Common myeloid progenitor, CD34-positive (primary cell): ENCODE measurements around the gene CACUL1.
"Not testable (repeated sequence)": the region's sequence is repeated elsewhere in the genome, so short reads cannot be mapped to it uniquely, and the experiment has no call there.

ENCODE experiments used
- CTCF ChIA-PET: fragments of 350-600 bp; sonication (Branson Sonifier 250); formaldehyde crosslinking; loops from one replicate; lab custom pipeline; 2021; ENCODE audit warnings: antibody characterized with exemption; lab: Charles Lee
- POLR2A ChIA-PET: fragments of 350-600 bp; sonication (Branson Sonifier 250); formaldehyde crosslinking; loops from one replicate; lab custom pipeline; 2021; ENCODE audit warnings: antibody characterized with exemption; lab: Charles Lee
- DNase-seq, 3 donors: peaks; one replicate each; pipeline versions ENCODE4 v3.0.0 to v3.0.0-alpha.2; 2013
- H3K27ac ChIP-seq, 2 experiments: 1 replicate in 1 of 2; 2 replicates in 1 of 2; pipeline ENCODE4 v1.7.0; 2013; ENCODE audit warnings: inconsistent platforms in 2 of 2, low read length in 2 of 2, mild to moderate bottlenecking in 2 of 2, low read depth in 1 of 2, moderate library complexity in 1 of 2; ENCODE audit not compliant: severe bottlenecking in 2 of 2, insufficient read depth in 1 of 2, poor library complexity in 1 of 2
- H3K27me3 ChIP-seq, 5 experiments: replicated peaks in 2 of 5; 1 replicate in 3 of 5; 2 replicates in 2 of 5; pipeline versions ENCODE4 v1.6.1 to v1.7.0; 2013; ENCODE audit warnings: low read length in 4 of 5, mild to moderate bottlenecking in 2 of 5, moderate library complexity in 2 of 5, inconsistent platforms in 1 of 5; ENCODE audit not compliant: insufficient read depth in 5 of 5, control insufficient read depth in 4 of 5
- H3K36me3 ChIP-seq, 4 experiments: 1 replicate in 2 of 4; 2 replicates in 2 of 4; pipeline versions ENCODE4 v1.6.1 to v1.7.0; 2013; ENCODE audit warnings: low read length in 3 of 4, control low read depth in 1 of 4, mild to moderate bottlenecking in 1 of 4; ENCODE audit not compliant: control insufficient read depth in 4 of 4, insufficient read depth in 4 of 4
- H3K4me1 ChIP-seq, 4 experiments: 1 replicate in 3 of 4; 2 replicates in 1 of 4; pipeline versions ENCODE4 v1.6.1 to v1.7.1; 2013; ENCODE audit warnings: low read length in 3 of 4, mild to moderate bottlenecking in 3 of 4, control low read depth in 1 of 4, inconsistent platforms in 1 of 4, moderate library complexity in 1 of 4; ENCODE audit not compliant: control insufficient read depth in 4 of 4, insufficient read depth in 4 of 4; ENCODE audit errors: control extremely low read depth in 1 of 4
- H3K4me3 ChIP-seq, 7 experiments: 1 replicate in 4 of 7; 2 replicates in 3 of 7; pipeline versions ENCODE4 v1.5.1 to v1.7.0; 2013; ENCODE audit warnings: mild to moderate bottlenecking in 7 of 7, low read length in 6 of 7, moderate library complexity in 6 of 7, inconsistent platforms in 2 of 7, low read depth in 2 of 7, control low read depth in 1 of 7; ENCODE audit not compliant: insufficient read depth in 4 of 7, control insufficient read depth in 1 of 7; ENCODE audit errors: extremely low read depth in 1 of 7
- H3K9me3 ChIP-seq, 5 experiments: 1 replicate in 4 of 5; 2 replicates in 1 of 5; pipeline versions ENCODE4 v1.6.1 to v1.7.1; 2013; ENCODE audit warnings: low read length in 4 of 5, mild to moderate bottlenecking in 2 of 5, inconsistent platforms in 1 of 5, low read depth in 1 of 5, moderate library complexity in 1 of 5; ENCODE audit not compliant: control insufficient read depth in 4 of 5, insufficient read depth in 2 of 5; ENCODE audit errors: control extremely low read depth in 1 of 5
- WGBS: methylation state at CpG from one replicate; pipeline ENCODE4 v1.1.5; 2013; ENCODE audit not compliant: insufficient coverage; 5-methylcytosine and 5-hydroxymethylcytosine counted together

CACUL1 gene

DNA sequence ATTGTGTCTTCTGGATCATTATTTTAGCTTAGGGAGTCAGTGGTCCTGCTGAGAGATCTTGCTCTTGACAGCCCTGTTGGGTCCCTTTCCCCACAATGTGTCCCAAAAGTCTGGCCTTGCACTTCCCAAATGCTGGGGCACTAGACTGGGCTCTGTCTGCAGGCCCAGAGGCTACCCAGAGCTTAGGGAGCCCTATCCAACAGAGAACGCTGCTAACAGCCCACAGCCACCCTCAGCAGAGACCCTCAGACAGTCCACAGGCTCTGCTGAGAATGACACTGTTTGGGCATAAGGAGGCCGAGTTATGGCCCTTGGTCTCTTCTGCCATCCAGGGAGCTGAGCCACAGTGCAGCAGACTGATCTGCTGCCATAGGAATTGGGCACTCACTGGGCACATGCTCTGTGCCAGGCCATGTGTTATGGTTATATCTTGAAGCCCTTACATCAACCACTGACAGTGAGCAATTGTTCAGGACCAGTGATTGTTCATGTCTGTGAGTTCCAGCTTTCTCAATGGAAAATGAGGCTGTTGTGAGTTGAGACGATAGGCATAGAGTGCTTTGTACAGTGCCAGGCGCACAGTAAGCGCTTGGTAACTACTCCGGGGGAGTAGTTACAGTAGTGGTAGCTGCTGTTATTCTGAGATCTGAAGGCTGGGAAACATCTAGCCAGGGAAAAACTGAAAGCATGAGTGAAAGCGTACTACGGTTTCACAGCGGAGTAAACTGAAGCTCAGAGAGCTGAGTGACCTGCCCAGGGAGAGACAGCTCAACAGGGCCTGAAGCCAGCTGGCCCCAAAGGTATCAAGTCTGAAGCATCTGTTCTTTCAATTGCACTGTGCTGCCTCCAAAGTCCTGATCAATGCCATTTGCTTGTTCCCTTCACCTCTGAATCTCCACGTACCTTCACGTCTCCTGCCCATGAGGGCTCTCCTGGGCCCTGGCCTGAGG, 81.7 kb downstream of the CACUL1 start:
- Histone ChIP-seq H3K36me3 (peaks cover 0 to 4% (median 3%) of the 10 kb centered on the region in 4 experiments), H3K27ac (no peak overlapping the region), H3K9me3 (no peaks in the 10 kb centered on the region), H3K4me1 (peaks cover 0 to 25% (median 20%) of the 10 kb centered on the region in 4 experiments), H3K27me3 (peaks cover 0 to 33% (median 4%) of the 10 kb centered on the region in 5 experiments), H3K4me3 (no peak overlapping the region)
- WGBS = 95% methylated on average over 11 of the region's 11 CpGs
- ChIA-PET POLR2A (no interaction called here), CTCF (interaction anchor here (1.3 to 1.5 kb wide), 2 partner anchors 8 to 10 kb away, joined by 3 to 4 read pairs; no protein-coding TSS in a partner anchor)
- DNase-seq = no peak

DNA sequence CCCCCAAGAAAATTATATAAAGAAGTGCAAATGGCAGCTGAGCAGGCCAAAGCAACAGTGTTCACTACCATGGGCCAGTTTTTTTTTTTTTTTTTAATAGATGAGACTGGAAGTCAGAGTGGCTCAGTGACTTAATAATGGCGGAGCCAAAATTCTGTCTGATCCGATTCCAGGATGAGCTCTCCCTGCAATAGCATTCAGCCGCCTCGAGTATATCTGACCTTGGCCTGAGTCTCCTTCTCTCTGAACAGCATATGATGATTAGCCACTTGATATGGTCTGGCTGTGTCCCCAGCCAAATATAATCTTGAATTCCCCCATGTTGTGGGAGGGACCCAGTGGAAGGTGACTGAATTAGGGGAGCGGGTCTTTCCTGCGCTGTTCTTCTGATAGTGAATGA, 82.6 kb downstream of the CACUL1 start:
- CTCF ChIA-PET = interaction anchor here (0.7 to 1.5 kb wide), 2 partner anchors 11 to 1037 kb away, joined by 3 to 4 read pairs; no protein-coding TSS in a partner anchor
- peaks cover 0 to 25% (median 20%) of the 10 kb centered on the region in 4 experiments for H3K4me1 ChIP-seq
- no peak for DNase-seq
- 80% methylated on average over 6 of the region's 6 CpGs for WGBS
- peaks cover 0 to 40% (median 5%) of the 10 kb centered on the region in 5 experiments for H3K27me3 ChIP-seq
- H3K9me3 ChIP-seq = no peaks in the 10 kb centered on the region
- peaks cover 0 to 3% (median 3%) of the 10 kb centered on the region in 4 experiments for H3K36me3 ChIP-seq
- no peak overlapping the region for H3K27ac ChIP-seq
- no peak overlapping the region for H3K4me3 ChIP-seq
- POLR2A ChIA-PET = no interaction called here

DNA sequence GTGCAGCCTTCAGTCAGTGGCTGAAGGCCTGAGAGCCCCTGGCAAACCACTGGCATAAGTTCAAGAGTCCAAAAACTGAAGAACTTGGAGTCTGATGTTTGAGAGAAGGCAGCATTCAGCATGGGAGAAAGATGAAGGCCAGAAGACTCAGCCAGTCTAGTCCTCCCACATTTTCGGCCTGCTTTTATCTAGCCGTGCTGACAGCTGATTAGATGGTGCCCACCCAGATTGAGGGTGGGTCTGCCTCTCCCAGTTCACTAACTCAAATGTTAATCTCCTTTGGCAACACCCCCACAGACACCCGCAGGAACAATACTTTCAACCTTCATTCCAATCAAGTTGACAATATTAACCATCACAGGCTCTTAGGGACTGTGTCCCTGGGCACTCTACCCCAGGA, 83.5 kb downstream of the CACUL1 start:
- H3K9me3 ChIP-seq, H3K4me3 ChIP-seq, H3K36me3 ChIP-seq, DNase-seq, POLR2A ChIA-PET, CTCF ChIA-PET, H3K27ac ChIP-seq: not testable (repeated sequence)
- H3K4me1 ChIP-seq = peaks cover 0 to 25% (median 20%) of the 10 kb centered on the region in 4 experiments
- WGBS = 89% methylated on average over 3 of the region's 3 CpGs
- H3K27me3 ChIP-seq = peaks cover 0 to 49% (median 12%) of the 10 kb centered on the region in 5 experiments

DNA sequence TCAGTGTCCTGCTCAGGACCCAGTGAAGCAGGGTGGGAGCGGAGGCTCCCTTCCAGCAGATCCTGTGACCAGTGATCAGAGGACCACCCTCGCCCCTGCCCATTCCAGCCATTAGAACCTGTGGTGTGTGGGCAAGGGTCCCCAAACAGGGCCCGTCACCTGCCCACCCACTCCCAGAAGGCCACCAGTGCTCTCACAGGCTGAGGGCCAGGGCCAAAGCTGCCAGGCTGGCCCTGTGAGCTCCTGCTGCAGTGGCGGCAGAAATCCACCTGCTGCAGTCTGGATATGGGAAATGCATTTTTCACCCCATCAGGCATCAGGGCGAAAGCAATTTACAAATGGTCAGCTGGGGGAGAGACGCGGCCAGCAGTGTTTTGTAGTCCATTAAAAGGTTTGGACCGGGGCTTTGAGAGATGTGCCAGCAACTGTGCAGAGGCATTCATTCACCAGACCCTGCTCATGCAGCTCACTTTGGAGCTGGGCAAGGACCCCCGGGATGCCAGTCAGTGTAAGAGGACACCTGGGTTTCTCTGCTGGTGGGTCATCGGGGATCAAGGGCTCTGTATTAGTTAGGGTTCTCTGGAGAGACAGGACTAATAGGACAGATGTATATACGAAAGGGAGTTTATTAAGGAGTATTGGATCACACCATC, 84.2 kb downstream of the CACUL1 start:
- H3K27ac ChIP-seq = no peak overlapping the region
- POLR2A ChIA-PET = no interaction called here
- WGBS = 98% methylated on average over 9 of the region's 11 CpGs
- H3K4me1 ChIP-seq = peaks cover 0 to 25% (median 20%) of the 10 kb centered on the region in 4 experiments
- no peaks in the 10 kb centered on the region for H3K9me3 ChIP-seq
- peaks cover 0 to 3% (median 3%) of the 10 kb centered on the region in 4 experiments for H3K36me3 ChIP-seq
- CTCF ChIA-PET = no interaction called here
- H3K27me3 ChIP-seq = peaks cover 0 to 53% (median 12%) of the 10 kb centered on the region in 5 experiments
- no peak for DNase-seq
- H3K4me3 ChIP-seq = no peak overlapping the region

- Histone ChIP-seq H3K4me1 (peaks cover 0 to 25% (median 20%) of the 10 kb centered on the region in 4 experiments), H3K9me3 (no peaks in the 10 kb centered on the region), H3K27me3 (peaks cover 0 to 58% (median 12%) of the 10 kb centered on the region in 5 experiments), H3K36me3 (peaks cover 0 to 3% (median 3%) of the 10 kb centered on the region in 4 experiments), H3K27ac (no peak overlapping the region), H3K4me3 (peak overlapping the region in 2 of 7 experiments; percentile 29 to 43)
- POLR2A ChIA-PET = interaction anchor here (1.0 kb wide), 1 partner anchor 23 kb away, joined by 3 read pairs; no protein-coding TSS in a partner anchor
- CTCF ChIA-PET = interaction anchor here (1.0 kb wide), 1 partner anchor 49 kb away, joined by 5 read pairs; no protein-coding TSS in a partner anchor
- WGBS = 69% methylated on average over 2 of the region's 3 CpGs
- no peak for DNase-seq
These were observed 84.9 kb downstream of the CACUL1 start for GRCh38 chr10:118669835-118670234.

DNA sequence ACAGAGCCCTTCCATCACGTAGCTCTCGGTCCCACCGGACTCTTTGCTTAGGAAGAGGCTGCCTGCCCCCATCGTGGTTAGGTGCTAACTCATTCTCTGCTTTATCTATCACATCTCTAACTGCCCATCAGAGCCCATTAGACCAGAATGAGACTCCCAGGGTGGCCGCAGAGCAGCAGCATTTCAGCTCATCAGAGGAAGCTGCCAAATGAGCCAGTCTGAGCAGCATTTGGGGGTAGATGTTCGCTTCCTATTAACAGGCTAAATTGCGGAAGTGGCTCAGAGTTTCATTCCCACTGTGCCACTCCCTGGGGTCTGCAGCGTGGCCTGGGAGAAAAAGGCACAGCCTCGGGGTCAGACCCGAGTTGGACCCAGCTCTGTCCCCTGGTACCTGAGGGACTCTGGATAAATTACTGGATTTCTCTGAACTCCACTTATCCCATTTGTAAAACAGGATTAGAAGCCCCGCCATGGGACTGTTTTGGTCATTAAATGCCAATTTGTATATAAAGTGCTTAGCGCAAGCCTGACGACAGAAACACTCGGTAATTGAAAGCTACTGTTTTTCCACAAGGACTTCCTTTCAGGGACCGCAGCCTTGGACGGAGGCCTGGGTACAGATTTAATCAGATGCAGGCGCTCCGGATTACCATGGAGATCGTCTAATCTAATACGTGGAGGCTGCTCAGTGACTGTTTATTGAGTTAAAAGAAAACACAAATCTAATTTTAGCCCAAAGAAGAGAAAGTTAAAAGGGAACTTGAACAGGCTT, 85.6 kb downstream of the CACUL1 start:
- peak; percentile 84 to 92 (median 90) for DNase-seq
- peak overlapping the region in 4 of 7 experiments; percentile 2 to 43 (median 20) for H3K4me3 ChIP-seq
- peaks cover 0 to 3% (median 3%) of the 10 kb centered on the region in 4 experiments for H3K36me3 ChIP-seq
- no peak overlapping the region for H3K27ac ChIP-seq
- H3K27me3 ChIP-seq = peaks cover 0 to 64% (median 13%) of the 10 kb centered on the region in 5 experiments
- ChIA-PET CTCF (interaction anchor here (1.0 to 1.9 kb wide), 2 partner anchors 50 to 101 kb away, joined by 5 to 7 read pairs; no protein-coding TSS in a partner anchor), POLR2A (interaction anchor here (1.0 kb wide), 1 partner anchor 23 kb away, joined by 3 read pairs; no protein-coding TSS in a partner anchor)
- H3K4me1 ChIP-seq = peaks cover 0 to 25% (median 20%) of the 10 kb centered on the region in 4 experiments
- no peaks in the 10 kb centered on the region for H3K9me3 ChIP-seq
- 14% methylated on average over 13 of the region's 20 CpGs for WGBS
